Neural cell (in vitro differentiated cells): Measurements from ENCODE around the gene RAB40B. TPM values are rescaled to one million over a fixed set of nuclear protein-coding genes. Genes with fewer than 3 reads are reported as not detected.

ENCODE experiments used
- H2AFZ ChIP-seq: fragments of 200-600, 300-800 bp; sonication (generic), shearing (Covaris generic); 2 replicates; pipeline ENCODE4 v1.6.0; 2014; ENCODE audit warnings: low read depth, mild to moderate bottlenecking, antibody characterized with exemption, low read length, moderate library complexity
- H3F3A ChIP-seq: fragments of 200-600 bp; shearing (Covaris generic); 2 replicates; pipeline ENCODE4 v1.6.1; 2016; ENCODE audit warnings: mild to moderate bottlenecking, moderate library complexity, mixed read lengths, antibody characterized with exemption, low read length; ENCODE audit not compliant: insufficient read depth, poor library complexity, severe bottlenecking
- H3K27ac ChIP-seq: fragments of 200-600, 300-800 bp; sonication (generic), shearing (Covaris generic); 2 replicates; pipeline ENCODE4 v1.5.1; 2014; ENCODE audit warnings: mild to moderate bottlenecking, low read length, moderate library complexity
- H3K27me3 ChIP-seq: fragments of 300-800, 200-600 bp; sonication (generic), shearing (Covaris generic); 2 replicates; pipeline ENCODE4 v1.6.0; 2014; ENCODE audit warnings: mild to moderate bottlenecking, low read depth, low read length, moderate library complexity; ENCODE audit not compliant: insufficient read depth
- H3K36me3 ChIP-seq: fragments of 300-800, 200-600 bp; sonication (generic), shearing (Covaris generic); 2 replicates; pipeline ENCODE4 v1.5.1; 2014; ENCODE audit warnings: mild to moderate bottlenecking, antibody characterized with exemption, low read length, moderate library complexity; ENCODE audit not compliant: insufficient read depth
- H3K4me2 ChIP-seq: fragments of 300-800, 200-600 bp; sonication (generic), shearing (Covaris generic); 2 replicates; pipeline ENCODE4 v1.6.0; 2014; ENCODE audit warnings: mild to moderate bottlenecking, low read length
- H3K4me3 ChIP-seq: fragments of 300-800, 200-600 bp; sonication (generic), shearing (Covaris generic); 2 replicates; pipeline ENCODE4 v1.5.1; 2014; ENCODE audit warnings: mild to moderate bottlenecking, low read length, moderate library complexity
- H3K79me2 ChIP-seq: fragments of 200-600 bp; shearing (Covaris generic); replicated peaks from 2 replicates; pipeline ENCODE4 v1.6.0; 2014; ENCODE audit warnings: mild to moderate bottlenecking, low read length, moderate library complexity; ENCODE audit not compliant: insufficient read depth
- H3K9ac ChIP-seq: fragments of 300-800, 200-600 bp; sonication (generic), shearing (Covaris generic); 2 replicates; pipeline ENCODE4 v1.6.1; 2016; ENCODE audit warnings: mild to moderate bottlenecking, low read length, mixed read lengths
- H3K9me2 ChIP-seq: fragments of 200-600 bp; shearing (Covaris generic); 2 replicates; pipeline ENCODE4 v1.6.1; 2016; ENCODE audit warnings: mild to moderate bottlenecking, low read length, mixed read lengths; ENCODE audit not compliant: insufficient read depth
- H3K9me3 ChIP-seq: fragments of 200-600, 300-800 bp; sonication (generic), shearing (Covaris generic); 2 replicates; pipeline ENCODE4 v1.6.1; 2016; ENCODE audit warnings: mild to moderate bottlenecking, mixed run types, low read length, moderate library complexity, mixed read lengths
- H4K20me1 ChIP-seq: fragments of 200-600 bp; shearing (Covaris generic); 2 replicates; pipeline ENCODE4 v1.6.1; 2016; ENCODE audit warnings: mild to moderate bottlenecking, mixed run types; ENCODE audit not compliant: insufficient read depth
- EP300 ChIP-seq: fragments of 450-650 bp; conservative IDR thresholded peaks from 2 replicates; pipeline ENCODE4 v1.6.1; 2014; ENCODE audit warnings: antibody characterized with exemption, mild to moderate bottlenecking, moderate library complexity; ENCODE audit not compliant: poor library complexity, severe bottlenecking
- EZH2 ChIP-seq: fragments of 200-600, 300-800 bp; shearing (Covaris generic), sonication (generic); IDR thresholded peaks from 2 replicates; pipeline ENCODE4 v1.6.1; 2014; ENCODE audit warnings: antibody characterized with exemption, low read length, borderline replicate concordance, mild to moderate bottlenecking; ENCODE audit not compliant: insufficient read depth, poor library complexity, severe bottlenecking
- MXI1 ChIP-seq: fragments of 450-650 bp; conservative IDR thresholded peaks from 2 replicates; pipeline ENCODE4 v1.6.1; 2014; ENCODE audit warnings: antibody characterized with exemption, mild to moderate bottlenecking; ENCODE audit not compliant: poor library complexity, severe bottlenecking
- POLR2AphosphoS5 ChIP-seq: IDR thresholded peaks from 2 replicates; pipeline ENCODE4 v1.6.1; 2012
- RAD21 ChIP-seq: fragments of 450-650 bp; conservative IDR thresholded peaks from 2 replicates; pipeline ENCODE4 v1.6.1; 2014; ENCODE audit warnings: antibody characterized with exemption, mild to moderate bottlenecking, moderate library complexity
- SMC3 ChIP-seq: fragments of 450-650 bp; conservative IDR thresholded peaks from 2 replicates; pipeline ENCODE4 v1.6.1; 2014; ENCODE audit warnings: antibody characterized with exemption, mild to moderate bottlenecking, moderate library complexity; ENCODE audit not compliant: poor library complexity
- TAF1 ChIP-seq: IDR thresholded peaks from 2 replicates; pipeline ENCODE4 v1.6.1; 2012; ENCODE audit warnings: low read depth
- polyA plus RNA-seq: library from polyadenylated mRNA; depleted of rRNA; stranded (reverse); fragments of >200 nt; gene quantifications from 2 replicates; pipeline ENCODE4 v1.2.3, GENCODE V29; 2014
- TF ChIP-seq, protein P1 (sequence below): IDR thresholded peaks from 2 replicates; pipeline ENCODE4 v1.6.1; 2012; ENCODE audit warnings: borderline replicate concordance
- TF ChIP-seq, protein P2 (sequence below): fragments of 450-650 bp; IDR thresholded peaks from 2 replicates; pipeline ENCODE4 v1.5.1; 2014; ENCODE audit warnings: antibody characterized with exemption, mild to moderate bottlenecking, moderate library complexity; ENCODE audit not compliant: poor library complexity, severe bottlenecking

Gene RAB40B
- polyA plus RNA-seq, 1 donor from 2014 or later, result 37.2 TPM

DNA sequence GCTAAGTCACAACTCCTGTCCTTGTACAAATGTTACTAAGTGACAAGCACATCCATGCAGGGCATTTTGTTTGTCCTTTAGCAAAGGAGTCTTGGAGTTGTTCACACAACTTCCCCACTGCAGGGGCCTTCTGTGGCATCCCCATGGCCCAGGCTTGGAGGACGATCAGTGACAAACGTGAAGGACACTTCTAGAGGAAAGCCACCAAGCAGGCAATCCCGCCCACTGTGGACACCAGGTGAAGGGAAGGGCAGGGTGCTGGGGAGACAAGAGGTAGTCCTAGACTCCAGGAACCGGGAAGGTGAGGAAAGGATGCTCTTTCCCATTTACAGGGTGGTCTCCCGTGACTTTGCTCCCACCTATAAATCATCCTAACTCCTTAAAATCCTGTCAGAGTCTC lies 54.4 kb downstream of the RAB40B start:
- H3K36me3 ChIP-seq, result no peaks in the 10 kb centered on the region
- H3F3A ChIP-seq, result no peaks in the 10 kb centered on the region
- H3K27ac ChIP-seq, result no peak overlapping the region
- H3K4me2 ChIP-seq, result no peak overlapping the region
- H4K20me1 ChIP-seq, result peaks cover 4% of the 10 kb centered on the region
- H3K9ac ChIP-seq, result no peak overlapping the region
- H3K9me2 ChIP-seq, result no peaks in the 10 kb centered on the region
- TF ChIP-seq, protein P1, sequence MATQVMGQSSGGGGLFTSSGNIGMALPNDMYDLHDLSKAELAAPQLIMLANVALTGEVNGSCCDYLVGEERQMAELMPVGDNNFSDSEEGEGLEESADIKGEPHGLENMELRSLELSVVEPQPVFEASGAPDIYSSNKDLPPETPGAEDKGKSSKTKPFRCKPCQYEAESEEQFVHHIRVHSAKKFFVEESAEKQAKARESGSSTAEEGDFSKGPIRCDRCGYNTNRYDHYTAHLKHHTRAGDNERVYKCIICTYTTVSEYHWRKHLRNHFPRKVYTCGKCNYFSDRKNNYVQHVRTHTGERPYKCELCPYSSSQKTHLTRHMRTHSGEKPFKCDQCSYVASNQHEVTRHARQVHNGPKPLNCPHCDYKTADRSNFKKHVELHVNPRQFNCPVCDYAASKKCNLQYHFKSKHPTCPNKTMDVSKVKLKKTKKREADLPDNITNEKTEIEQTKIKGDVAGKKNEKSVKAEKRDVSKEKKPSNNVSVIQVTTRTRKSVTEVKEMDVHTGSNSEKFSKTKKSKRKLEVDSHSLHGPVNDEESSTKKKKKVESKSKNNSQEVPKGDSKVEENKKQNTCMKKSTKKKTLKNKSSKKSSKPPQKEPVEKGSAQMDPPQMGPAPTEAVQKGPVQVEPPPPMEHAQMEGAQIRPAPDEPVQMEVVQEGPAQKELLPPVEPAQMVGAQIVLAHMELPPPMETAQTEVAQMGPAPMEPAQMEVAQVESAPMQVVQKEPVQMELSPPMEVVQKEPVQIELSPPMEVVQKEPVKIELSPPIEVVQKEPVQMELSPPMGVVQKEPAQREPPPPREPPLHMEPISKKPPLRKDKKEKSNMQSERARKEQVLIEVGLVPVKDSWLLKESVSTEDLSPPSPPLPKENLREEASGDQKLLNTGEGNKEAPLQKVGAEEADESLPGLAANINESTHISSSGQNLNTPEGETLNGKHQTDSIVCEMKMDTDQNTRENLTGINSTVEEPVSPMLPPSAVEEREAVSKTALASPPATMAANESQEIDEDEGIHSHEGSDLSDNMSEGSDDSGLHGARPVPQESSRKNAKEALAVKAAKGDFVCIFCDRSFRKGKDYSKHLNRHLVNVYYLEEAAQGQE, result no peak
- no peak for TF ChIP-seq EP300
- no peak for TF ChIP-seq SMC3
- TF ChIP-seq RAD21, result no peak
- TF ChIP-seq, protein P2, sequence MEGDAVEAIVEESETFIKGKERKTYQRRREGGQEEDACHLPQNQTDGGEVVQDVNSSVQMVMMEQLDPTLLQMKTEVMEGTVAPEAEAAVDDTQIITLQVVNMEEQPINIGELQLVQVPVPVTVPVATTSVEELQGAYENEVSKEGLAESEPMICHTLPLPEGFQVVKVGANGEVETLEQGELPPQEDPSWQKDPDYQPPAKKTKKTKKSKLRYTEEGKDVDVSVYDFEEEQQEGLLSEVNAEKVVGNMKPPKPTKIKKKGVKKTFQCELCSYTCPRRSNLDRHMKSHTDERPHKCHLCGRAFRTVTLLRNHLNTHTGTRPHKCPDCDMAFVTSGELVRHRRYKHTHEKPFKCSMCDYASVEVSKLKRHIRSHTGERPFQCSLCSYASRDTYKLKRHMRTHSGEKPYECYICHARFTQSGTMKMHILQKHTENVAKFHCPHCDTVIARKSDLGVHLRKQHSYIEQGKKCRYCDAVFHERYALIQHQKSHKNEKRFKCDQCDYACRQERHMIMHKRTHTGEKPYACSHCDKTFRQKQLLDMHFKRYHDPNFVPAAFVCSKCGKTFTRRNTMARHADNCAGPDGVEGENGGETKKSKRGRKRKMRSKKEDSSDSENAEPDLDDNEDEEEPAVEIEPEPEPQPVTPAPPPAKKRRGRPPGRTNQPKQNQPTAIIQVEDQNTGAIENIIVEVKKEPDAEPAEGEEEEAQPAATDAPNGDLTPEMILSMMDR, result no peak
- no peak for TF ChIP-seq EZH2
- no peak for TF ChIP-seq TAF1
- peaks cover 61% of the 10 kb centered on the region for H3K79me2 ChIP-seq
- no peak overlapping the region for H2AFZ ChIP-seq
- no peaks in the 10 kb centered on the region for H3K9me3 ChIP-seq
- H3K27me3 ChIP-seq, result no peaks in the 10 kb centered on the region
- no peak overlapping the region for H3K4me3 ChIP-seq

DNA sequence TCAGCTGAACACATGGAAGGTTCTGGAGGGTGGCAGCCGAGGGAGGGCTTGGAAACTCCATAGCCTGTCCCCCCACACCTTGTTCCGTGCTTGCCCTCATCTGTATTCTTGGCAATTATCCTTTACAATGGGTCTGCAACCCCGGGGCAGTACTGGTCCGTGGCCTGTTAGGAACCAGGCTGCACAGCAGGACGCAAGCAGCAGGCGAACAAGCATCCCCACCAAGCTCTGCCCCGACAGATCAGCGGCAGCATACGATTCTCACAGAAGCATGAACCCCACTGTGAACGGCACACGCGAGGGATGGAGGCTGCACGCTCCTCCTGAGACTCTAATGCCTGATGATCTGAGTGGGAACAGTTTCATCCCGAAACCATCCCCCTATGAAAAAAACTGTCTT lies 56.5 kb downstream of the RAB40B start:
- no peak overlapping the region for H3K4me2 ChIP-seq
- H3K79me2 ChIP-seq, result peaks cover 60% of the 10 kb centered on the region
- H3F3A ChIP-seq, result no peaks in the 10 kb centered on the region
- no peak overlapping the region for H3K4me3 ChIP-seq
- no peak overlapping the region for H3K9ac ChIP-seq
- H3K27me3 ChIP-seq, result no peaks in the 10 kb centered on the region
- no peaks in the 10 kb centered on the region for H3K9me2 ChIP-seq
- H3K27ac ChIP-seq, result no peak overlapping the region
- no peaks in the 10 kb centered on the region for H3K36me3 ChIP-seq
- no peak overlapping the region for H2AFZ ChIP-seq
- no peaks in the 10 kb centered on the region for H3K9me3 ChIP-seq
- TF ChIP-seq, protein P1, result no peak
- TF ChIP-seq POLR2AphosphoS5, result no peak
- no peak for TF ChIP-seq TAF1
- TF ChIP-seq RAD21, result no peak
- TF ChIP-seq, protein P2, result no peak
- no peak for TF ChIP-seq SMC3
- TF ChIP-seq EP300, result no peak
- TF ChIP-seq EZH2, result no peak
- TF ChIP-seq MXI1, result no peak
- H4K20me1 ChIP-seq, result peaks cover 4% of the 10 kb centered on the region
